SJSA1 (cell line): ENCODE results near the gene HCFC1. TPM values are rescaled to one million over a fixed set of nuclear protein-coding genes. Genes with fewer than 3 reads are reported as not detected.
A peak's percentile ranks its signal among the peaks of the same experiment; 100 is the strongest.

ENCODE experiments used
- DNase-seq, 2 experiments: peaks; one replicate each; pipeline ENCODE4 v3.0.0-alpha.2; 2015 to 2020; ENCODE audit warnings: low spot score in 2 of 2, low read depth in 1 of 2
- H3K27ac ChIP-seq: fragments of 250-450 bp; sonication (Bioruptor Pico); 2 replicates; pipeline ENCODE4 v1.5.1; 2020; ENCODE audit warnings: mild to moderate bottlenecking, moderate library complexity
- H3K27me3 ChIP-seq: fragments of 250-450 bp; sonication (Bioruptor Pico); replicated peaks from 2 replicates; pipeline ENCODE4 v1.5.1; 2020; ENCODE audit warnings: mild to moderate bottlenecking, moderate library complexity
- H3K36me3 ChIP-seq: fragments of 250-450 bp; sonication (Bioruptor Pico); 2 replicates; pipeline ENCODE4 v1.5.1; 2020; ENCODE audit warnings: mild to moderate bottlenecking
- H3K4me1 ChIP-seq: fragments of 250-450 bp; sonication (Bioruptor Pico); replicated peaks from 2 replicates; pipeline ENCODE4 v1.6.1; 2021; ENCODE audit warnings: mild to moderate bottlenecking
- H3K4me3 ChIP-seq: fragments of 250-450 bp; sonication (Bioruptor Pico); 2 replicates; pipeline ENCODE4 v1.5.1; 2020; ENCODE audit warnings: mild to moderate bottlenecking
- H3K9me3 ChIP-seq: fragments of 250-450 bp; sonication (Bioruptor Pico); replicated peaks from 2 replicates; pipeline ENCODE4 v1.5.1; 2020; ENCODE audit warnings: mild to moderate bottlenecking
- total RNA-seq: library from RNA; depleted of rRNA; stranded (reverse); fragments of >200 nt; shearing (Covaris generic); gene quantifications from 2 replicates; pipeline ENCODE4 v1.2.3, GENCODE V29; 2014

HCFC1 gene
- total RNA-seq, 1 experiment from 2014 or later, result 42.8 TPM

GRCh38 chrX:153973127-153974002 lies 1.7 kb upstream of the HCFC1 start:
- H3K9me3 ChIP-seq, result no peaks in the 10 kb centered on the region
- H3K4me1 ChIP-seq, result peaks cover 20% of the 10 kb centered on the region
- peaks cover 27% of the 10 kb centered on the region for H3K36me3 ChIP-seq
- H3K27ac ChIP-seq, result peak overlapping the region; percentile 100
- peak overlapping the region; percentile 86 for H3K4me3 ChIP-seq
- DNase-seq, result no peak
- H3K27me3 ChIP-seq, result no peaks in the 10 kb centered on the region

GRCh38 chrX:153972368-153973126 lies 929 bp upstream of the HCFC1 start, which contains the start of gene TMEM187:
Gene TMEM187 (plus strand): TSS chrX:153972754. CDS start chrX:153982063, 9,309 bp downstream.
- no peaks in the 10 kb centered on the region for H3K27me3 ChIP-seq
- H3K9me3 ChIP-seq, result no peaks in the 10 kb centered on the region
- H3K27ac ChIP-seq, result peak within 1 kb of the TSS; percentile 100
- H3K4me1 ChIP-seq, result peaks cover 21% of the 10 kb centered on the region
- H3K36me3 ChIP-seq, result peaks cover 35% of the 10 kb centered on the region
- peak; percentile 86 to 90 for DNase-seq
- H3K4me3 ChIP-seq, result peak within 1 kb of the TSS; percentile 86

DNA sequence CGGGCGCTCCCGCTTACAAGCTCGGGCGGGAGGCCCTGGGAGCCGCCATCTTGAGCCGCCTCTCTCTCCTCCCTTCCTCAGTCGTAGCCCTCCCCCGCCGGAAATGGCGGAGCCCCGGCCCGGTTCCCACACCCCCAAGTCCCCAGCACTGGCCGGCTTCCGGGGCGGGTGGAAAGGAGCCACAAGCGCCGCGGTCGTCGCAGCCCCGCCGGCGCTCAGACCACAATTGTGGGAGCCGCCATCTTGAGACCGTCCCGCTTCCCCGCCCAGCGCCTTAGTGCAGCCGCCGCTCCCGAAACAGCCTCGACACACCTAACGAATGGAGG lies 531 bp downstream of the HCFC1 start:
- DNase-seq, result peak; percentile 86 to 90
- Histone ChIP-seq H3K4me1 (peaks cover 21% of the 10 kb centered on the region), H3K4me3 (peak overlapping the region; percentile 86), H3K27ac (peak overlapping the region; percentile 100), H3K36me3 (peaks cover 44% of the 10 kb centered on the region), H3K27me3 (no peaks in the 10 kb centered on the region), H3K9me3 (no peaks in the 10 kb centered on the region)

GRCh38 chrX:153970357-153971123 lies 1.1 kb downstream of the HCFC1 start:
- peaks cover 21% of the 10 kb centered on the region for H3K4me1 ChIP-seq
- no peaks in the 10 kb centered on the region for H3K27me3 ChIP-seq
- H3K4me3 ChIP-seq, result peak overlapping the region; percentile 86
- DNase-seq, result peak; percentile 72 to 81
- H3K27ac ChIP-seq, result peak overlapping the region; percentile 100
- no peaks in the 10 kb centered on the region for H3K9me3 ChIP-seq
- H3K36me3 ChIP-seq, result peaks cover 44% of the 10 kb centered on the region

DNA sequence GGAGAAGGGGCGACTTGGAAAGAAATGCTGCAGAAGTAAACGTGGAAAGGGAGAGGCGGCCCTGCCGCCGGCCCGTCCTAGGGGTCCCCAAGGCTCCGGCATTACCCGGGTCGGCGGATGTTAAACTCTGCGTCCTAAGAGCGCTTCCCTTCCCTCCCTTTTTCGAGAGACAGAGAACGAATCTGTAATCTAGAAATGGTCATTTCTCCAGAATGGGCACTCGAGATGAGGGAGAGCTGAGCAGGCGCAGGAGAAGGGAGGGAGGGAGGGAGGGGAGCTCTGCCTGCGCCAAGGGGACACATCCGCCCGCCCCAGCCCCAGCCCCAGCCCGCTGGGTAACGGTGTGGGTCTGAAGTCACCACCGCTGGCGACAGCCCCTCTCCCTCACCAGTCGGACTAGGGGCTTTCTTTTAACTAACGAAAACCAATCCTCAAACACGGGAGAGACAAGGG lies 1.7 kb downstream of the HCFC1 start:
- Histone ChIP-seq H3K4me1 (peaks cover 21% of the 10 kb centered on the region), H3K36me3 (peaks cover 44% of the 10 kb centered on the region), H3K27me3 (no peaks in the 10 kb centered on the region), H3K9me3 (no peaks in the 10 kb centered on the region), H3K27ac (no peak overlapping the region), H3K4me3 (peak overlapping the region; percentile 86)
- peak in 1 of 2 experiments; percentile 41 for DNase-seq

DNA sequence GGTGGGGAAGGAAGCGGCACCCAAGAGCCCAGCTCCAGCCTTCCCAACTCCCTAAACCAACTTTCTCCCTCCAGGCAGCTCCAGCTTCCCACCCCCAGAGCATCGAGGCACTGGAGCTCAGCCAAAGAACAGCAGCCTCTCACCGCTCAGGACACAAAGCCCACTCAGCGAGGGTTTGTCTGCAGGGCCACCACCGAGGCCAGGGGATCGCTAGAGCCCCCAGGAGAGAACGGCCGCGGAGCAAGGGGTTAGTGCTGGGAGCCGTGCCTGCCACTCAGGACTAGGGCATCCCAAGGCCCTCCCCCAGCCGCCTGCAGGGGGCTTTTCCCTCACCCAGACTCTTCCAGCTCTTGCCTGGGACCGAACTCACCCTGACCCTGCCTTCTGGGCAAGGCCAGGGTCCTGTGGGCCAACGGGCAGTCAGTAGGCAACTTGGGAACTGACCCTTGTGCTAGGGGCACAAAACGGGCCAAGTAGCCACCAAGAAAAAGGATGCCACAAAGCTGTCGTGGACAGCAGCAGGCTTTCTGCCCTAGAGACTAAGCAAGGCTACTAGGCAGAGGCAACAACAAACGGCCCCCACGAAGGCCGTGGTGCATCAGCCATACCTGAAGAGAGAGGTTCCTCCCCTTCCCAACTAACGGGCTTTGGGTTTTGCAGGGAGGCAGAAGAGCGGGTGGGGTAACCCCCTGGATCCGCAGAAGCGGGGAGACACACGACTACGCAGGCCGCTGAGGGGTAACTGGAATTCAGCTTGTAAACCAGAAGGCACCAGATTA lies 2.3 kb downstream of the HCFC1 start:
- no peaks in the 10 kb centered on the region for H3K27me3 ChIP-seq
- no peak overlapping the region for H3K27ac ChIP-seq
- DNase-seq, result no peak
- H3K4me3 ChIP-seq, result peak overlapping the region; percentile 86
- peaks cover 21% of the 10 kb centered on the region for H3K4me1 ChIP-seq
- no peaks in the 10 kb centered on the region for H3K9me3 ChIP-seq
- H3K36me3 ChIP-seq, result peaks cover 44% of the 10 kb centered on the region

- H3K4me1 ChIP-seq, result peaks cover 20% of the 10 kb centered on the region
- H3K36me3 ChIP-seq, result peaks cover 48% of the 10 kb centered on the region
- no peak overlapping the region for H3K27ac ChIP-seq
- H3K9me3 ChIP-seq, result no peaks in the 10 kb centered on the region
- DNase-seq, result no peak
- no peaks in the 10 kb centered on the region for H3K27me3 ChIP-seq
- peak overlapping the region; percentile 86 for H3K4me3 ChIP-seq
Measured at GRCh38 chrX:153968754-153969124, 2.9 kb downstream of the HCFC1 start.

GRCh38 chrX:153968255-153968654 lies 3.4 kb downstream of the HCFC1 start:
- no peak overlapping the region for H3K4me3 ChIP-seq
- H3K27me3 ChIP-seq, result no peaks in the 10 kb centered on the region
- no peak overlapping the region for H3K27ac ChIP-seq
- no peaks in the 10 kb centered on the region for H3K9me3 ChIP-seq
- DNase-seq, result no peak
- peaks cover 53% of the 10 kb centered on the region for H3K36me3 ChIP-seq
- peaks cover 15% of the 10 kb centered on the region for H3K4me1 ChIP-seq

- no peak overlapping the region for H3K4me3 ChIP-seq
- H3K36me3 ChIP-seq, result peaks cover 59% of the 10 kb centered on the region
- H3K27ac ChIP-seq, result no peak overlapping the region
Measured at GRCh38 chrX:153967536-153968224, 3.9 kb downstream of the HCFC1 start.

GRCh38 chrX:153966841-153967535 lies 4.6 kb downstream of the HCFC1 start:
- Histone ChIP-seq H3K27me3 (no peaks in the 10 kb centered on the region), H3K36me3 (peaks cover 66% of the 10 kb centered on the region), H3K4me3 (no peak overlapping the region), H3K9me3 (no peaks in the 10 kb centered on the region), H3K4me1 (peaks cover 12% of the 10 kb centered on the region), H3K27ac (no peak overlapping the region)
- DNase-seq, result no peak

More at GRCh38 chrX:153967536-153968224, 3.9 kb downstream of the HCFC1 start:
- Histone ChIP-seq H3K4me1 (peaks cover 12% of the 10 kb centered on the region), H3K27me3 (no peaks in the 10 kb centered on the region), H3K9me3 (no peaks in the 10 kb centered on the region)
- no peak for DNase-seq

DNA sequence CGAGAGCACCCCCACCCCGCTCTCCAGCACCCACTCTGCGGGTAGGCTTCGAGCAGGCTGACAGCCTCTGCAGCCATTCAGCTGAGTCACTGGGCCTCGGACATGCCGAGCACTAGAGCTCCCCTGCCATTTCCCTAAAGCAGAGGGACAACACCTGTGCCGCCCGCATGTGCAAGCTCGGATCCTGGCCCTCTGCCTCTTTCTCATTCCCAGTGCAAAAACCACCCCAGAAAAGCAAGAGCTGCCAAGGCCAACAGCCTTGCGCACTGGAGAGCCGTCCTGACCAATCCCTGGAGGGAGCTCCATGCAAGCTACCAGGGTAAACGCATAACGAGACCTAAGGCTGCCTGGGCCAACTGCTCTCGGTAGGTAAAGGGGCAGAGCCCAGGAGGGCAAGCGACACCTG lies 5.3 kb downstream of the HCFC1 start:
- H3K27me3 ChIP-seq, result no peaks in the 10 kb centered on the region
- DNase-seq, result no peak
- H3K4me1 ChIP-seq, result peaks cover 12% of the 10 kb centered on the region
- peaks cover 69% of the 10 kb centered on the region for H3K36me3 ChIP-seq
- no peaks in the 10 kb centered on the region for H3K9me3 ChIP-seq
- H3K4me3 ChIP-seq, result no peak overlapping the region
- H3K27ac ChIP-seq, result no peak overlapping the region

DNA sequence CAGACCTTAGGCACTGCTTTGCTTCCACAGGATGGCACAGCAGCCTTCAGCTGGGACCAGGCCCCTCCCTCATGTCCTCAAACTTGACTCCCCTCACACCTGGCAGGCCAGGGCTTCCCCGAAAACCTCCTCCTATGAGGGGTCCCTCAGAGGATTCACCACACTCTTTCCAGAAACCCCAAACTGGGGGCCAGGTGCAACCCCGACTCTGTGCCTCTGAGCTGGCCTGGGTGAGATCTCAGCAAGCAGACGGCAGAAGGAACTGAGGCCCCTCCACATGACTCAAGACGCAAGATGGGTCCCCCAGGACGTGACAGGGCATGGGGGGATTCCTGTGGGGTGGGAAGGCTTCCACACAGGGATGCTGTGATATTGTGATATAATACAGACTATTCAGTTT lies 6.2 kb downstream of the HCFC1 start:
- peaks cover 12% of the 10 kb centered on the region for H3K4me1 ChIP-seq
- no peak for DNase-seq
- no peaks in the 10 kb centered on the region for H3K27me3 ChIP-seq
- no peaks in the 10 kb centered on the region for H3K9me3 ChIP-seq
- H3K4me3 ChIP-seq, result no peak overlapping the region
- peaks cover 67% of the 10 kb centered on the region for H3K36me3 ChIP-seq
- no peak overlapping the region for H3K27ac ChIP-seq
